Measurements from ENCODE around the gene GRIN1.

DNA sequence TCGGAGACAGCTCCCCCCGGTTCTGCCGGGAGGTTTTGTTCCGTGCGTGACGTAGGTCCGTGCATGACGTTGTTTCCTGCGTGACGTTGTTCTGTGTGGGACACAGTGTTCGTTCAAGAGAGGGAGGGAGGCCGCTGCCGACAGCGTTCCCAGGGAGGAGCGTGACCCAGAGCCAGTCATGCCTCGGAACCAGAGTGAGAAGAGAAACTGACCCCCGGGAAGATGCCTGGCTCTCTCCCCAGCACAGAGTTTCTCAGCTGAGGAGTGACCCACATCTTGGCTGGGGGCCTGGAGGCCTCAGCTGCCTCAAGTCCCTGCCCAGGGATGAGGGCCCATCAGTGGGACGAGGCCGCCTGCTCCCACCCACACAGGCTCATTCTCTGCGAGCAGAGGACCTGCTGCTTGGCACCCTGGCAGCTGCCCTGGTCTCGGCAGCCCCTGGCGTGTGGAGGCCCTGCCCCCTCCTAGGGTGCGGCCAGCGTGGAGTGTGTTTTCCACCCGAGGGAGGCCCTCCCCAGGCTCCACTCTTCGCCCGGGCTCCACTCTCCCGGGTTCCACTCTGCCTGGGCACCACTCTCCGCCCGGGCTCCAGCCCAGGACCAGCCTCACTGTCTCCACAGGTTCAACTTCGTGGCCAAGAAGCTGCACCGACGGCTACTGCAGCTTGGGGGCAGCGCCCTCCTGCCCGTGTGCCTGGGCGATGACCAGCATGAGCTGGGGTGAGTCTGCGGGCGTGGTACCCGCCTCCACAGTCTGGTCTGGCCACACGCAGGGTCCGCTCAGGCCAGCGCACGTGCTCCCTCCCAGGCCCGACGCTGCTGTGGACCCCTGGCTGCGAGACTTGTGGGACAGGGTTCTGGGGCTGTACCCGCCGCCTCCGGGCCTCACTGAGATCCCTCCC is 74.5 kb downstream of the GRIN1 start:
- TF ChIP-seq POLR2AphosphoS5 (IDR thresholded peaks at IDR 0.05; ENCODE audit: borderline replicate concordance, low read depth, low read length) (no peak), EZH2 (IDR thresholded peaks at IDR 0.05) (no peak), FOXP2 (optimal IDR thresholded peaks at IDR 0.05; ENCODE audit: control extremely low read depth, extremely low read length, insufficient read depth) (no peak)
